Hematopoietic multipotent progenitor cell treated with erythropoietin and hydrocortisone succinate and interleukin-3 and kit ligand, for 8 days (in vitro differentiated cells): ENCODE measurements around the gene FLT3LG.
"Not testable (repeated sequence)": the region's sequence is repeated elsewhere in the genome, so short reads cannot be mapped to it uniquely, and the experiment has no call there.

Experiments
- DNase-seq: peaks from one replicate; pipeline ENCODE4 v3.0.0-alpha.2; 2015

The FLT3LG gene

GRCh38 chr19:49441210-49441959, 32.6 kb upstream of the FLT3LG start, which contains the start of gene SLC17A7:
TSS of gene SLC17A7 (minus strand) at chr19:49441527. CDS start at chr19:49441379, 148 bp downstream.
- peak; percentile 22 for DNase-seq

GRCh38 chr19:49441960-49442350, 32.1 kb upstream of the FLT3LG start:
- DNase-seq: no peak

GRCh38 chr19:49442354-49442753, 31.7 kb upstream of the FLT3LG start:
- DNase-seq: peak; percentile 16

GRCh38 chr19:49442771-49443365, 31.1 kb upstream of the FLT3LG start:
- peak; percentile 66 for DNase-seq

- DNase-seq: peak; percentile 95
Measured at GRCh38 chr19:49443366-49444099, 30.5 kb upstream of the FLT3LG start.

GRCh38 chr19:49444100-49444700, 29.8 kb upstream of the FLT3LG start:
- not testable (repeated sequence) for DNase-seq

GRCh38 chr19:49445997-49446396, 28.0 kb upstream of the FLT3LG start:
- DNase-seq: no peak

GRCh38 chr19:49447485-49448431, 26.3 kb upstream of the FLT3LG start:
- peak; percentile 80 for DNase-seq

- DNase-seq: no peak
Measured at GRCh38 chr19:49448432-49448786, 25.6 kb upstream of the FLT3LG start.

GRCh38 chr19:49450405-49450804, 23.6 kb upstream of the FLT3LG start:
- DNase-seq: no peak

GRCh38 chr19:49451430-49452181, 22.4 kb upstream of the FLT3LG start, which contains the start of gene PIH1D1:
TSS of gene PIH1D1 (minus strand) at chr19:49451814. CDS start at chr19:49451574, 240 bp downstream.
- DNase-seq: peak; percentile 100

- peak; percentile 98 for DNase-seq
Measured at GRCh38 chr19:49453013-49453756, 20.8 kb upstream of the FLT3LG start, which contains the start of gene ALDH16A1. TSS of gene ALDH16A1 (plus strand) at chr19:49453225. CDS start at chr19:49453332, 107 bp downstream.

GRCh38 chr19:49453757-49454240, 20.2 kb upstream of the FLT3LG start:
- DNase-seq: no peak

- no peak for DNase-seq
Measured at GRCh38 chr19:49455773-49456172, 18.2 kb upstream of the FLT3LG start.

- DNase-seq: no peak
Measured at GRCh38 chr19:49456326-49456725, 17.7 kb upstream of the FLT3LG start.

- no peak for DNase-seq
Measured at GRCh38 chr19:49458567-49458903, 15.5 kb upstream of the FLT3LG start.

GRCh38 chr19:49459388-49459787, 14.6 kb upstream of the FLT3LG start:
- no peak for DNase-seq

- DNase-seq: not testable (repeated sequence)
Measured at GRCh38 chr19:49461130-49461529, 12.9 kb upstream of the FLT3LG start.

- DNase-seq: no peak
Measured at GRCh38 chr19:49461656-49462055, 12.4 kb upstream of the FLT3LG start.

GRCh38 chr19:49462492-49462891, 11.5 kb upstream of the FLT3LG start:
- DNase-seq: no peak
